IPS-NIHi7 (cell line): Measurements from ENCODE around the gene IL17REL.
A peak's percentile ranks its signal among the peaks of the same experiment; 100 is the strongest.

Experiments used
- DNase-seq: peaks from one replicate; pipeline ENCODE4 v3.0.0; 2012; ENCODE audit warnings: mixed read lengths; ENCODE audit errors: extremely low spot score

IL17REL gene

GRCh38 chr22:50002791-50003190, 9.8 kb downstream of the IL17REL start:
- DNase-seq: no peak

GRCh38 chr22:50001388-50002231, 11.0 kb downstream of the IL17REL start:
- DNase-seq: peak; percentile 8

GRCh38 chr22:50000587-50001387, 11.8 kb downstream of the IL17REL start:
- DNase-seq: peak; percentile 6

- no peak for DNase-seq
Observed at GRCh38 chr22:49999946-50000586, 12.5 kb downstream of the IL17REL start.

- peak; percentile 93 for DNase-seq
Observed at GRCh38 chr22:49999063-49999945, 13.3 kb downstream of the IL17REL start.

GRCh38 chr22:49998718-49999062, 13.9 kb downstream of the IL17REL start:
- DNase-seq: no peak

GRCh38 chr22:49997932-49998717, 14.4 kb downstream of the IL17REL start:
- DNase-seq: no peak

- no peak for DNase-seq
Observed at GRCh38 chr22:49997251-49997599, 15.3 kb downstream of the IL17REL start.

GRCh38 chr22:49996518-49997250, 15.9 kb downstream of the IL17REL start:
- no peak for DNase-seq

- no peak for DNase-seq
Observed at GRCh38 chr22:49996119-49996517, 16.4 kb downstream of the IL17REL start.

- no peak for DNase-seq
Observed at GRCh38 chr22:49995361-49996118, 17.0 kb downstream of the IL17REL start.

GRCh38 chr22:49995041-49995360, 17.6 kb downstream of the IL17REL start:
- DNase-seq: no peak

GRCh38 chr22:49994361-49995040, 18.1 kb downstream of the IL17REL start:
- peak; percentile 7 for DNase-seq

- peak; percentile 4 for DNase-seq
Observed at GRCh38 chr22:49993649-49994360, 18.8 kb downstream of the IL17REL start.

GRCh38 chr22:49992921-49993648, 19.5 kb downstream of the IL17REL start:
- DNase-seq: peak; percentile 81

GRCh38 chr22:49991907-49992533, 20.5 kb downstream of the IL17REL start:
- no peak for DNase-seq

- DNase-seq: no peak
Observed at GRCh38 chr22:49991167-49991566, 21.4 kb downstream of the IL17REL start.
